Measurements from ENCODE around the gene NUMA1.

NUMA1 gene

GRCh38 chr11:72014761-72015320 is 65.5 kb downstream of the NUMA1 start:
- H3K9me3 ChIP-seq (ENCODE audit: control insufficient read depth, insufficient read depth, low read length) = no peaks in the 10 kb centered on the region
- no peak overlapping the region for H3K4me3 ChIP-seq (ENCODE audit: low read depth, low read length)
- H3K9ac ChIP-seq (ENCODE audit: low read depth, low read length) = no peak overlapping the region
- H3K27me3 ChIP-seq (ENCODE audit: control insufficient read depth, insufficient read depth, low read length) = no peaks in the 10 kb centered on the region
- no peaks in the 10 kb centered on the region for H3K4me1 ChIP-seq (ENCODE audit: control insufficient read depth, insufficient read depth, low read length)
- H3K27ac ChIP-seq (ENCODE audit: low read depth, low read length) = no peak overlapping the region
- H3K36me3 ChIP-seq (ENCODE audit: control insufficient read depth, insufficient read depth, low read length) = peaks cover 100% of the 10 kb centered on the region

- no peaks in the 10 kb centered on the region for H3K27me3 ChIP-seq (ENCODE audit: control insufficient read depth, insufficient read depth, low read length)
- H3K9ac ChIP-seq (ENCODE audit: low read depth, low read length) = no peak overlapping the region
- no peaks in the 10 kb centered on the region for H3K4me1 ChIP-seq (ENCODE audit: control insufficient read depth, insufficient read depth, low read length)
- peaks cover 100% of the 10 kb centered on the region for H3K36me3 ChIP-seq (ENCODE audit: control insufficient read depth, insufficient read depth, low read length)
- H3K27ac ChIP-seq (ENCODE audit: low read depth, low read length) = no peak overlapping the region
- no peaks in the 10 kb centered on the region for H3K9me3 ChIP-seq (ENCODE audit: control insufficient read depth, insufficient read depth, low read length)
- no peak overlapping the region for H3K4me3 ChIP-seq (ENCODE audit: low read depth, low read length)
Measured at GRCh38 chr11:72013765-72014711, 66.3 kb downstream of the NUMA1 start.

- Histone ChIP-seq H3K36me3 (ENCODE audit: control insufficient read depth, insufficient read depth, low read length) (peaks cover 99% of the 10 kb centered on the region), H3K27ac (ENCODE audit: low read depth, low read length) (no peak overlapping the region), H3K27me3 (ENCODE audit: control insufficient read depth, insufficient read depth, low read length) (no peaks in the 10 kb centered on the region), H3K9me3 (ENCODE audit: control insufficient read depth, insufficient read depth, low read length) (no peaks in the 10 kb centered on the region), H3K4me1 (ENCODE audit: control insufficient read depth, insufficient read depth, low read length) (no peaks in the 10 kb centered on the region), H3K9ac (ENCODE audit: low read depth, low read length) (no peak overlapping the region), H3K4me3 (ENCODE audit: low read depth, low read length) (no peak overlapping the region)
Measured at GRCh38 chr11:72012897-72013721, 67.2 kb downstream of the NUMA1 start.

GRCh38 chr11:72012091-72012630 is 68.2 kb downstream of the NUMA1 start:
- Histone ChIP-seq H3K27me3 (ENCODE audit: control insufficient read depth, insufficient read depth, low read length) (no peaks in the 10 kb centered on the region), H3K4me1 (ENCODE audit: control insufficient read depth, insufficient read depth, low read length) (no peaks in the 10 kb centered on the region), H3K9me3 (ENCODE audit: control insufficient read depth, insufficient read depth, low read length) (no peaks in the 10 kb centered on the region), H3K9ac (ENCODE audit: low read depth, low read length) (no peak overlapping the region), H3K27ac (ENCODE audit: low read depth, low read length) (no peak overlapping the region), H3K36me3 (ENCODE audit: control insufficient read depth, insufficient read depth, low read length) (peaks cover 99% of the 10 kb centered on the region), H3K4me3 (ENCODE audit: low read depth, low read length) (no peak overlapping the region)

- Histone ChIP-seq H3K4me1 (ENCODE audit: control insufficient read depth, insufficient read depth, low read length) (no peaks in the 10 kb centered on the region), H3K36me3 (ENCODE audit: control insufficient read depth, insufficient read depth, low read length) (peaks cover 99% of the 10 kb centered on the region), H3K9ac (ENCODE audit: low read depth, low read length) (no peak overlapping the region), H3K27me3 (ENCODE audit: control insufficient read depth, insufficient read depth, low read length) (no peaks in the 10 kb centered on the region), H3K4me3 (ENCODE audit: low read depth, low read length) (no peak overlapping the region), H3K27ac (ENCODE audit: low read depth, low read length) (no peak overlapping the region), H3K9me3 (ENCODE audit: control insufficient read depth, insufficient read depth, low read length) (no peaks in the 10 kb centered on the region)
Measured at GRCh38 chr11:72010529-72011233, 69.7 kb downstream of the NUMA1 start.

GRCh38 chr11:72009156-72009555 is 71.2 kb downstream of the NUMA1 start:
- H3K9me3 ChIP-seq (ENCODE audit: control insufficient read depth, insufficient read depth, low read length) = no peaks in the 10 kb centered on the region
- no peaks in the 10 kb centered on the region for H3K27me3 ChIP-seq (ENCODE audit: control insufficient read depth, insufficient read depth, low read length)
- H3K9ac ChIP-seq (ENCODE audit: low read depth, low read length) = no peak overlapping the region
- H3K36me3 ChIP-seq (ENCODE audit: control insufficient read depth, insufficient read depth, low read length) = peaks cover 99% of the 10 kb centered on the region
- H3K4me3 ChIP-seq (ENCODE audit: low read depth, low read length) = no peak overlapping the region
- no peaks in the 10 kb centered on the region for H3K4me1 ChIP-seq (ENCODE audit: control insufficient read depth, insufficient read depth, low read length)
- no peak overlapping the region for H3K27ac ChIP-seq (ENCODE audit: low read depth, low read length)

GRCh38 chr11:72008728-72009127 is 71.6 kb downstream of the NUMA1 start:
- Histone ChIP-seq H3K36me3 (ENCODE audit: control insufficient read depth, insufficient read depth, low read length) (peaks cover 99% of the 10 kb centered on the region), H3K27ac (ENCODE audit: low read depth, low read length) (no peak overlapping the region), H3K9ac (ENCODE audit: low read depth, low read length) (no peak overlapping the region), H3K9me3 (ENCODE audit: control insufficient read depth, insufficient read depth, low read length) (no peaks in the 10 kb centered on the region), H3K27me3 (ENCODE audit: control insufficient read depth, insufficient read depth, low read length) (no peaks in the 10 kb centered on the region), H3K4me3 (ENCODE audit: low read depth, low read length) (no peak overlapping the region), H3K4me1 (ENCODE audit: control insufficient read depth, insufficient read depth, low read length) (no peaks in the 10 kb centered on the region)

GRCh38 chr11:72007587-72007986 is 72.8 kb downstream of the NUMA1 start:
- Histone ChIP-seq H3K4me1 (ENCODE audit: control insufficient read depth, insufficient read depth, low read length) (no peaks in the 10 kb centered on the region), H3K9ac (ENCODE audit: low read depth, low read length) (no peak overlapping the region), H3K27ac (ENCODE audit: low read depth, low read length) (no peak overlapping the region), H3K4me3 (ENCODE audit: low read depth, low read length) (no peak overlapping the region), H3K9me3 (ENCODE audit: control insufficient read depth, insufficient read depth, low read length) (no peaks in the 10 kb centered on the region), H3K27me3 (ENCODE audit: control insufficient read depth, insufficient read depth, low read length) (no peaks in the 10 kb centered on the region), H3K36me3 (ENCODE audit: control insufficient read depth, insufficient read depth, low read length) (peaks cover 99% of the 10 kb centered on the region)

GRCh38 chr11:72007089-72007476 is 73.3 kb downstream of the NUMA1 start:
- Histone ChIP-seq H3K4me1 (ENCODE audit: control insufficient read depth, insufficient read depth, low read length) (no peaks in the 10 kb centered on the region), H3K4me3 (ENCODE audit: low read depth, low read length) (no peak overlapping the region), H3K27ac (ENCODE audit: low read depth, low read length) (no peak overlapping the region), H3K9me3 (ENCODE audit: control insufficient read depth, insufficient read depth, low read length) (no peaks in the 10 kb centered on the region), H3K27me3 (ENCODE audit: control insufficient read depth, insufficient read depth, low read length) (no peaks in the 10 kb centered on the region), H3K36me3 (ENCODE audit: control insufficient read depth, insufficient read depth, low read length) (peaks cover 99% of the 10 kb centered on the region), H3K9ac (ENCODE audit: low read depth, low read length) (no peak overlapping the region)

GRCh38 chr11:72006309-72007088 is 73.8 kb downstream of the NUMA1 start:
- Histone ChIP-seq H3K27ac (ENCODE audit: low read depth, low read length) (no peak overlapping the region), H3K4me1 (ENCODE audit: control insufficient read depth, insufficient read depth, low read length) (no peaks in the 10 kb centered on the region), H3K36me3 (ENCODE audit: control insufficient read depth, insufficient read depth, low read length) (peaks cover 96% of the 10 kb centered on the region), H3K27me3 (ENCODE audit: control insufficient read depth, insufficient read depth, low read length) (no peaks in the 10 kb centered on the region), H3K9ac (ENCODE audit: low read depth, low read length) (no peak overlapping the region), H3K4me3 (ENCODE audit: low read depth, low read length) (no peak overlapping the region), H3K9me3 (ENCODE audit: control insufficient read depth, insufficient read depth, low read length) (no peaks in the 10 kb centered on the region)

All from HUES48 (cell line).